ENCODE data around the gene AAR2.
A peak's percentile ranks its signal among the peaks of the same experiment; 100 is the strongest.

The AAR2 gene, protein sequence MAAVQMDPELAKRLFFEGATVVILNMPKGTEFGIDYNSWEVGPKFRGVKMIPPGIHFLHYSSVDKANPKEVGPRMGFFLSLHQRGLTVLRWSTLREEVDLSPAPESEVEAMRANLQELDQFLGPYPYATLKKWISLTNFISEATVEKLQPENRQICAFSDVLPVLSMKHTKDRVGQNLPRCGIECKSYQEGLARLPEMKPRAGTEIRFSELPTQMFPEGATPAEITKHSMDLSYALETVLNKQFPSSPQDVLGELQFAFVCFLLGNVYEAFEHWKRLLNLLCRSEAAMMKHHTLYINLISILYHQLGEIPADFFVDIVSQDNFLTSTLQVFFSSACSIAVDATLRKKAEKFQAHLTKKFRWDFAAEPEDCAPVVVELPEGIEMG

DNA sequence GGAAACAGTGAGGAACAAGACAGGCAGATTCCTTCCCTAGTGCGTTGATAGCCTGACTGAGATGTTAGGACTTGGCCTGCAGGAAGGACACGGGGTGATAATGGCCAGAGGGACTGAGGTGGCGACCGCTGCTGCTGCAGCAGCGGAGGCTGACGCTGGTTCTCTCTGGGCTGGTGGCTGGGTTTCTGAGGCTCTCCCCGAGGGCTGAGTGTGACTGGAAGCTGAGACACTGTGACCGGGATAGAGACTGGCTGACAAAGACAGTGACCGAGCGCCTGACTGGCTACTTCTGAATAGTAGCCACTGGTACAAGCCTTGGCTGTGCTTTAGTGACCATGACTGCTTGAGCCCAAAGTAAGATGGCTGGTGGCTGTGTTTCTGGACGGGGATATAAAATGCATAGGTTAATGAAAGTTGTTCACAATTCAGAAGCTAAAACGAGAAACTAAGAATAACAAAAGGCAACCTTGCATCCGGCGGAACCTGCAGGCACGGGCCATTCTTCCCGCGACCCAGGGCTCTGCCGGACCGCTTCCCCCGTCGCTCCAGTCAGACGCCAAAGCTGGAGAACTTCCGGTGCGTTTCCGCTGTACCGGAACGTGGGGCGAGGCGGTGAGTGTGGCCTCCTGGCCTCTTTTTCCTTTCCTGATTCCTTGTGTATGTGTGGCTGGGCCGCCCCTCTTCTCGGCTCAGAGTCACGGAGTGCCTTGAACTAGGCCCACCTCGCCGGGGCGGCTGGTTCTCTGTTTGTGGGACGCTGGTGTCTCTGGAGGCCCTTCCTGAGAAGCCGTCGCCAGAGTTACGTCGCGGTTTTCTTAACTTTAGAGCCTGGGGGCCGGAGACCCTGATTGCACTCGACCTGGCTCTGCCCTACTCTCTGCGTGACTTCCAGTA lies at the start of gene AAR2:
Gene AAR2, plus strand, starts transcription at position 587 of the 894 bp plus-strand sequence. CDS start 3,391 bp downstream, outside the sequence.
- peak; percentile 83 for DNase-seq

DNA sequence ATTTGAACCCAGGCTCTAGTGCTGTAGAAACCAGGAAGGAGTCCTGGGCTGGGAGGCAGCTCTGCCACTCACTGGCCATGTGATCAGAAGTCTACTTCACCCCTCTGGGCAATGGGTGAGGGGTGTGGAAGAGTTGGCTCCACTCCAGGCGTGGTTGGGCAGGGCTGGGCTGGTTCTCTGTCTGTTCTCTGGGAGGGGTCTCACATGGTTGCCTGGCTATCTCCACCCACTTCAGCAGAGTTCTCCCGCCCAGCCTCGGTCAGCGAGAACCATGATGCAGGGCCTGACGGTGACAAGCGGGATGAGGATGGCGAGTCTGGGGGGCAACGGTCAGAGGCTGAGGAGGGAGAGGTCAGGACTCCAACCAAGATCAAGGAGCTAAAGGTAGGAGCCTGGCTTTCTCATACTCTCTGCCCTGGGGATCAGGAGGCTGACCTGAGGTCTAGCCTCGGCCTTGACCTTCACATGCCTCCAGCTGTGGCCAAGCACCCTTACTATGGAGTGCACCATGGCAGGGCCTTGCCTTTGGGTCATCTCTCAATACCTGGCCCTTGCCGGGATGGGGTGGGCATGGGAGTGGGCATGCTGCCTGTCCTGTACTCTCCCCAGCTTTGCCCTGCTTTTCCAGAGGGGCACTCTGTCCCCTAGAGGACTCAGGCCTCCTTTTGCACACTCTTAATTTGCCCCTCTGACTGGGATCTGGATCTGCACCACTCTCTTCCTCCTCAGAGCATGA lies 42.1 kb upstream of the AAR2 start:
- DNase-seq = no peak

DNA sequence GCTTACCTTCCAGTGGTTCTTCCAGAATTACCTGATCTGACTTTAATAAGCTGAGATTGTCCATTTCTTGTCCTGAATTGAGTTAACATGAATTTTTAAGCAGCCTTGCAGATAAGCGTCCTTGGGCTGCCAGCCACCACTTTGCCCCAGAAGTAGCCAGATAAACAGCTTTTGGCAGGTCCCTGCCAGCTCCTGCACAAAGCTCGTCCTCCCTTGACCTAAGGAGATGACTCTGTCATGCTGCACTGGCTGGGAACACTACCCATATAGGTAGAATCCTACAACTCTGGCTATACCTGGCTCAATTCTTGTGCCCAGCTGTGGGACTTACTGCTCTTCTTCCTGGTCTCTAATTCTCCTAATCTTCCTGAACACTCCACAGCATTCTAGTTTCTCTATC lies 39.6 kb upstream of the AAR2 start:
- no peak for DNase-seq

DNA sequence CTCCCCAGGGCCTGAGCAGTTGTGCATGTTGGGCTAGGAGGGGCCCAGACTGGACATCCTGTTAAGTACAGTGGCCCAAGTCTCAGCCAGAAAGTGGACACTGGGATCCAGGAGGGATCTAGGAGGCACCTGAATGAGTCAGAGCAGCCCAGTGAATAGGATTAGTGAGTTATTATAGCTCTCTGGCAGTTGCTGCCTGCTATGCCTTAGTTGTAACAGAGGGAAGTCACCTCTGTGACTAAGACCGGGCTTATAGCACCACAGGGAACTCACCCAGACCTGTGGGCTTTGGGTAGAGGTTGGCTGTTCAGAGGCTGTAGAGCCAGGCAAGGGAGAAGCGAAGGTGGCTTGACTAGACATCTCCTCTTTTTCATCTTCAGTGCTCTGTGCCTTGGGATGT lies 39.0 kb upstream of the AAR2 start:
- no peak for DNase-seq

DNA sequence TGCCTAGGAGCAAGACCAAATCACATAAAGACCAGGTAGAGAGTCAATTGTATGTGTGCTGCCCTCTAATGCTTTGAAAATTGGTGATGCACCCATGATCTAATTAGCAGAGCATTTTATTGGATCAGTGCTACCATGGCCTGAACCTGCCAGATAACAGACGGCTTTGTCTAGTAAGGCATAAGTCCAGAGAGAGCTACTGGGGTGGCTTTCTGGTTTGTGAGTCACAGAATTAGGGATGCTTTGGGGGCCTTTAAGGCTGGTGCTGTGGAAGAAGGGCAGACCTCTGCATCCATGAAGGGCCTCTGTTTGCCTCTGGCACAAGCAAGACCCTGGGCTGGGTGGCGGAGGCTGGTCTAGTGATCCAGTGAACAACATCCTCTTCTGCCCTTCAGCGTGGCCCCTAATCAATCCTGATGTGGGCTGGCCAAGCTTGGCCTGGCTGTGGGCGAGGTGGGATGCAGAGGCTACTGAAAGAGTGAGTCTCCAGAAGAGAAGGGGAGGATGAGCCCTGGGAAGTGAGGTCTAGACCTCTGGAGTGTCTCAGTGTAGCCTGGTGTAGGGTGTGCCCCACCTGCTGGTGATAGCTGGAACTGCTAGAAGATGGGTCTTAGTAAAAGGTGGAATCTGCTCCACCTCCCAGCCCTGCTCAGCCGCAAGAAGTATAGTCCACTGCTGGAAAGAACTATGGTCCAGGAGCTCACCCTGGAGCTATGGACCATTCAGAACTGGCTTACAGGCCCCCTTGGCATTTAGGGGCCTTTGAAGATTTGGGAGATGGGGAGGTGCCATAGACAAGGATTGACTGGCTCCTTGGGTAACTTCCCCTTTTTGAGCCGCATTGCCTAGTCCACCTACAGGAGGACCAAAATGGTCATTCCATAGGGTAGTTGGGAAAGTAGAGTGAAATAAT lies 36.7 kb upstream of the AAR2 start:
- peak; percentile 76 for DNase-seq

DNA sequence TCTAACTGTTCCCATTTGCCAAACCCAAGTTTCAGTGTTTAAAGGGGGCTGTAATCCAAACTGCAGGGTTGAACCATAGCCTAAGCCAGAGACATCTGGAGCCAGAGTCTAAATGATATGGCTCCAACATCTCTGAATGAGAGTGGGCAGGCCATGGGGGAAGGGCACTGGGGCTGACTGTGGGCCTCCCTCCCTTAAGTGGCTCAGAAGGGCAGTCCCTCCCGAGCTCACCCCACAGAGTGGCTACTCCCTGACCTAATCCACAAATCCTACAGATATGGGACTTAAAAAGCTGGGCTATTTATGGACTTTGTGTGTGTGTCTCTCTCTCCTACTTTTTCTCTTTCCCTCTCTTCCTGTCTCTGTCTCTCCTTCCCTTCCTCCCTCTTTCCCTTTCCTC lies 35.8 kb upstream of the AAR2 start:
- no peak for DNase-seq

DNA sequence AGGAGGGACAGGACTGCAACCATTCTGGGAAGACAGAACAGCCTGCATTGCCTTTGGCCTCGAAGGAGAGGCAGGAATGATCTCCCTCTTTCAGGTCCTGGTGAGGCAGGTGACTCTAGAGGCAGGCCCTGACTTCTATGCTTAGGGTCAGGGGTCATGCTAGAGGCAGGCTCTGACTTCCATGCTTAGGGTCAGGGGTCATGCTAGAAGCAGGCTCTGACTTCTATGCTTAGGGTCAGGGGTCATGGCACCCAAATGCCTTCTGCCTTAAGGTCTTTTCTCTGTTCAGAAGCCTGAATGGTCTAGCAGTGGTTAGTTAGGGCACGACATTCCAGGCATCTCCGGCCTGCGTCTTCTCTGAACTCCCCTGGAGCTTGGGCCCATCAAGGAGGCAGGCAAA lies 35.1 kb upstream of the AAR2 start:
- DNase-seq = no peak

DNA sequence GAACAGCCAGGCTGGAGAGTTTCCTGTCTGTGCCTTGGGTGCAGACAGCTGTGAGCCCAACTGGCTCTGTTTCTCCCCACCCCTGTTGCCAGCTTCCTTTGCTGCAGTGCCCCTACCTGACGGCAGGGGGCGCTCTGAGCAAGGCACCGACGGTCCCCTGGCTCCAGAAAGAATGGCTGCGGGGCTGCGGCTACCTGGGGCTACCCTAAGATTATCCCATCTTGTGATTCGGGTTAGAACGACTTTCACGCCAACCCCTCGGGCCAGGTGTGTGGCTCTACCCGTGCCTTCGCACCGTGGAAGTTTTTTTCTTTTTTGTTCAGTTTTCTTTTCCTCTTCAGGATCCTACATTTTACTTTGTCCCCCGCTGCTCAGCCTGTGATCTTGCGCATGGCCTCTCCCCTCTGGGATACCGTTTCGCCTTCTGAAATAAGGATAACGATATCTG lies 33.4 kb upstream of the AAR2 start:
- DNase-seq = peak; percentile 78

DNA sequence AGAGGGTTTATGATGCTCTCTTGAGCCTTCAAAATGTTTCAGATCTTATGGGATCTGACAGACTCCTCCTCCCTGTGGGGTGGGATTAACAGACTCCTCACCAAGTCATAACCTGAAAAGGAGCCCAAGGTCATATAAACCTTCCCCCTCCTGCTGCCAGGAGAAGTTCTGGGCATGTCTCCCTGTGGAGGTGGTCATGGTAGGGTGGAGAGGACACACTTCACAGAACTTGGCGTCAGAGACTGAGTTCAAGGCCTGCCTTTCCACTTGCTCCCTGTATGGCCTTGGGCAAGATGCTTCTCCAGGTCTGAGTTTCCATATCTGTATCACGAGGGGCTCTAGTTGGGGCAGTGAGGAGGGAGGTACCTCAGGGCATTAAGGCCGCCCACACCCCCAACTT lies 32.4 kb upstream of the AAR2 start:
- DNase-seq = no peak

DNA sequence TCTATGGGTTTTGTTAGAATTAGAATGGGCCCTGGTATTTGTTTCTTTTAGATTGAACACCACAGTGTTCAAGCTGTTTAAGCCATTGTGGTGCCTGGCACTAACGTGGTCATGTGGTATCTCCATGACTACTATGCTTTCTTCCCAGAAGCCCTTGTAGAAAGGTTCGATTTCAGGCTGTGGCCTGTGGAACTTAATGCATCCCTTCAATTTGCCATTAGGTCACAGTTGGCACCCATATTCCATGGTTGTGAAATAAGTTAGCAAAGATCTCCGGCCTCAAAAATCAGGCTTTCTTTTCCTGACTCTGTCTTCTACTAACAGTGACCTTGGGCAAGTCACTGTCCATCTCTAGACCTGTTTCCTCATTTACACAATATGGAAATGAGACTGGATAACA lies 31.3 kb upstream of the AAR2 start:
- no peak for DNase-seq

DNA sequence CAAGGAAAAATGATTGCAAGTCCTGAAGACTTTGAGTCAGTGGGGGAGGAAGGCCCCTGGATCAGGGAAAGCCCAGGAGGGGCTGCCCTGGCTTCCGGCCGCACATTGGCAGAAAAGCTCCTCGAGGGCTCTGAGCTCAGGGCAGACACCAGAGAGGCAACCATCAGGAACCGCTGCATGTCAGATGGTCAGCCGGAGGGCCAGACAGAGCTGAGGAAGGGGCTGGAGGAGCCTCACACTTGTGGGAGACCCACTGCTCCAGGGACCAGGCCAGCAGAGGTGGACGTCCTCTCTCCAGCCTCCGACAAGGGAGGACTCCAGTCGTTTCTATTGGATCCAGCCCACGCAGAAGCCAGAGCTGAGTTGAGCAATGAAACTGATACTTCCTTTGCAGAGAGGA lies 30.2 kb upstream of the AAR2 start:
- DNase-seq = no peak

DNA sequence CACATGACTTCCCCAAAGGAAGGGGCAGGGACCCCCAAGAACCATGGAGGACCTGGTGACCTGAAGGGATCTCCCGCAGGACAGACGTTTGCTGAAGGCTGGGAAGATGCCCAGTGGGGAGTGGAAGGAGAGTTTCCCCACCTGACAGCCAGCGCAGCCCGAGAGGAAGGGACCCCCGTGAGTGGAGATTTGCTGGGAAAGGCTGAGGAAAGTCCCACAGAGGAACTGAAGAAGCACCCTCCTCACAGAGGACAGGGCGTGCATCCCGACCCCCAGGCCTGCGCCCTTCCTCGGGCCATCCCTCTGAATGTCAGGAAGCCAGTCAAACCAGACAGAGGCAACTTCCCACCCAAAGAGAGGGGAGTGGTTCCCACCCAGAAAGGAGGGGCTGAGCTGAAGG lies 29.6 kb upstream of the AAR2 start:
- no peak for DNase-seq

DNA sequence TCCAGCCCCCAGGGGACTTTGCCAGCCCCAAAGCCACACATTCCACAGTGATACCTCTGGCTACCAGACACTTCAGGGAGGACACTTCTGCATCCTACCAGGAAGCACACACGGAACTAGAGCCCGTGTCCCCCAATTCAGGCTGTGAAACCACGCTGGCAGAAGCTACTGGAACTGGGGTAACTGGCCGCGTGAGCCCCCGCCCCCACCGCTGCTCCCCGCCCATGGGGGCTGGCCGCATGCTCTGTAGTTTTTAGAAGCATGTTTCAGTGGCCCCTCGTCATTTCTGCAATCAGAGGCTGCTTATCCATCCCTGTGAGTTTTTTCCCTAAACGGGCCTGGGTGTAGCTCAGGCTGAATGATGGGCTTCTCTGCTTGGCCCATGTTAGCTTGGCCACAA lies 28.7 kb upstream of the AAR2 start:
- no peak for DNase-seq

DNA sequence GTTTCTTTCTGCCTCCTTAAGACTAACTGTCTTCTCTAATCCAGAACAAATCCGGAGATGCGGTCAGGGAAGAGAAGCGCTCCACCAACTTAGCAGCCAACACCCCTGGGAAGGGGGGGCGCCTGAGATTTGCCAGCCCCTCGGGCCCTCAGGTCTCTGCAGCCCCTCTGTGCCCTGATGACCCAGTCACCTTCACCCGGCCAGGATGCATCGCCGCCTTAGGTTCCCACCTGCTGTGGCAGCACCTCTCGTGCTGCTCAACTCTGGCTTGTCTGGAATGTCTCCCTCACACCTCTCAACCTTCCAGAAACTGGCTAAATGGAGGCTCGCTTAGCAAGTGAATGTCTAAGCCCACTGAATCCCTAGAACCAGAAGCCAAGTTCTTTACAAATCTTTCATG lies 28.0 kb upstream of the AAR2 start:
- no peak for DNase-seq

DNA sequence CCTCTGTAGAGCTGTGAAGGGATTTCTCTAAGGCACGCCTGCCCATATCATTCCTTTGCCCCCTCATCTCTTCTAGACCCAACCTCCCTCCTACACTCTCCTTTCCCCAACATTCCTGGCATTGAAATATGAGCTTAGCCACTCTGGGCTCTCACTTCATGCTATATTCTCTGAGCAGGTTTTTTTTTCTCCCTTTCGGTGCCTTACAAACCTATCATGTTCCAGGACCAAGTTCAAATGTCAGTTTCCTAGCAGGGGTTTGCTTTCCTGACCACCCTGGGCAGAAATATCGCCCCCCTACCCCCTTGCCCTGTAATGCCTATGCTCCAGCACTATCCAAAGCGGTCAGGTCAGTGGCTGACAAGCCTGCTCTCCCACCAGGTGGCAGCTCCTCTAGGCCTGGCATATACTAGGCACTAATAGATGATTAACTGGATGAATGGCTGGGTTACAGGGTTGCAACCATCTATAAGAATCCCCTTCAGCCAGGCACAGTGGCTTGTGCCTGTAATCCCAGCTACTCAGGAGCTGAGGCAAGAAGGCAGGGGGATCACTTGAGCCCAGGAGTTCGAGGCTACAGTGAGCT lies 25.7 kb upstream of the AAR2 start:
- DNase-seq = no peak

DNA sequence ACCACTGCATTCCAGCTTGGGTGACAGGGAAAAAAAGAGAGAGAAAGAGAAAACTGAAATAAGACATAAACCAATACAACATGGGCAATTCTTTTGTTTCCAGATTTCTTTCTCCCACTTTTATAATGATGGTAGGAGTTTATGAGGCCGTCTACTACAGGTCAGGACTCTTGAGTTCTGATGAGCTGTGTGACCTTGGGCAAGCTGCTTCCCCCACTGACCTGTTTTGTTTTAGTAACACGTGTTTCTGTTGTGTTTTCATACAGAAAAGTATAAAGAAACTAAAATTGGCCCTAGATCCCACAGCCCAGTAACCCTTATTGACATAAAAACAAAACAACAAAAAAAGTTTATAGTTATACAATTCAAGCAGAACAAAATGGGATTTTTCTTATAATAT lies 22.9 kb upstream of the AAR2 start:
- no peak for DNase-seq

DNA sequence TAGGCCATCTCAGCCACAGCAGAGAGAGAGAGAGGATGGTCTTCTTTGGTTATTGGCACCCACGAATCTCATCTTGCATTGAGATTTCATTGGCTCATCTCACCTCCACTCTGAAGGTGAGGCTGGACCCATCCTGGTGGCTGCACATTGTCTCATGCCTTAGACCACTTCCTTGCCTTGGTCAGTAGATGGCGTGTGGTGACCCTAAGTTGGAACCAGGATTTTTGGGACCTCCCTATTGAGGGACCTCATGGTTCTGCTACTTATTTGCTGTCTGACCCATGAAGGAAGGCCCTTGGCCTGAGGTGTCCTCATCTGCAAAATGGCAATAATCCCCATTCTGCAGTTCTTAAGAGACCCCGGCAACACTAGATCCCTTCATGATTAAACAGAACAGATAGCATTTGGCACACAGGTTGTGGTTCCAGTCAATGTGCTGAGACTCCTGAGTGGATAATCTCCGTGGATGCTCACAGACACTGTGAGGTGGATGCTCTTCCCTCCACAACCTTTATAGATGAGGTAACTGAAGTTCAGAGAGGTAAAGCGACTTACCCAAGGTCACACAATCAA lies 21.5 kb upstream of the AAR2 start:
- no peak for DNase-seq

DNA sequence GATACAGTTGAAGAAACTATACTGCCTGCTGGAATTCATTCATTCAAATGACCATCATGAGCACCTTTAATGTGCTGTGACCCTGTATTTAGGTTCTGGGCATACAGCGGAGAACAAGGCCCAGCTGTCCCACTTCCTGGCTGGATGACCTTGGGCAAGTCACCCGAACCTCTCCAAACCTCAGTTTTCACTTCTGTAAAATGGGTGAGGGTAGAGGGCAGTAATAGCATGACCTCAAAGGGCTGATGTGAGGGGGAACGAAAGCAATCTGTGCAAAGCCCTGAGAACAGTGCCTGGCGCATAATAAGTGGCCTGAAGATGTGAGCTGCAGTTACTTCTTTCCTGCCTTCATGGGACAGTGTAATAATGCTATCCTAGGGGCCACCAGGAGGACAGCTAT lies 20.5 kb upstream of the AAR2 start:
- DNase-seq = no peak

DNA sequence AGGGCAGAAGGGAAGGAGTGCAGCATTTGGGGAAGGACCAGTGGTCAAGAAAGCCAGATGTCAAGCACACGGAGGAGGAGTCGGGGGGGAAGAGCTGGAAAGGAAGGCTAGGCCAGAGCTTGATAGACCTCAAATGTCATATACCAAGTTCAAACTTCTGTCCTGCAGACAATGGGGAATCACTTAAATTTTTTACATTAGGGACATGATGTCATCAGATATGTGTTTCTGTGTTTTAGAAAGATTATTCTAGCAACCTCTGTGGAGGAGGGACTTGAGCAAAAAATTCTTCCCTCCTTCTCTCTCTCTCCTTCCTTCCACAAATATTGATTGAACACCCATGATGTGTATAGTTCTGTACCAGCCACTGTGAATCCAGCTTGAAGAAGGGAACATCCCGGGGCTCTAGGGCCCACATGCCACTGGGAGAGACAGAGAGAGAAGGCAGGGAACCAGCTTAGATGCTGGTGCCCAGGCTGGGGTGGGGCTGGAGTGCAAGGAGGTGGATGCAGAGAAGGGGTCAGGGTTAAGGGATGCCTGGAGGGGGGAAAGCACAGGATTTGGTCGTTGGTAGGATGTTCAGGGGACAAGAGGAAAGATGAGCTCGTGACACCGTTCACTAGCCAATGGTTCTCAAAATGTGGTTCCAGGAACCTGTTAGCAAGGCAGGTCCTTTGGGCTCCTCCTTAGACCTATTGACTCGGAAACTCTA lies 19.8 kb upstream of the AAR2 start:
- no peak for DNase-seq

DNA sequence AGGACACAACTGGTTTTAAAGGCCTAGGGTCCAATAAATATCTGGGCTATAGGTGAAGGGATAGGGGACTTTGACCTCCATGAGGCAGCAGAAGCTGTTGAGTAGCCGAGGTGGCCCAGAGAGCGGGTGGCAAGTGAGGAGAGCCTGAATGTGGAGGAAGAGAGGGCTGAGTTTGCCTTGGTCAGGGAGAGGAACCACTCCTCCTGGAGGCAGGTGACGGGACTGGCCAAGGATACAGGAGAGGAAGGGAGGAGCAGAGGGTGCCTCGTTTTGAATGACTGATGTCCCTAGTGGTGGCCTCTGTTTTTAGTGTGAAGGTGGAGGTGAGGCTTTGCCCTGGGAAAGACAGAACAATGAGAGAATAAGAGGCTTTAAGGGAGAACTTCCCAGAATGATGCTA lies 19.1 kb upstream of the AAR2 start:
- no peak for DNase-seq

Data from activated naive CD4-positive, alpha-beta T cell treated with anti-CD3 and anti-CD28 coated beads, Interleukin-2, amount 50 U/mL, for 16 hours (primary cell).